Lower lobe of right lung (tissue), 2 donors: ENCODE measurements around the gene CEP72. TPM values are rescaled to one million over a fixed set of nuclear protein-coding genes. Genes with fewer than 3 reads are reported as not detected.

Experiments
- ATAC-seq, 2 donors: fragments of 200-7000 bp; cut with Tn5 transposase; one replicate each; pipeline ENCODE4 v1.9.1; 2020 to 2022; ENCODE audit warnings: mild to moderate bottlenecking in 2 of 2, moderate library complexity in 2 of 2
- DNase-seq: peaks from one replicate; pipeline ENCODE4 v3.0.0-alpha.2; 2020
- H3K27ac ChIP-seq: fragments of 200-600 bp; one replicate; pipeline ENCODE4 v1.8.0; 2022
- H3K27me3 ChIP-seq: fragments of 200-600 bp; one replicate; pipeline ENCODE4 v1.8.0; 2022; ENCODE audit warnings: low read depth
- H3K36me3 ChIP-seq: fragments of 200-600 bp; one replicate; pipeline ENCODE4 v1.8.0; 2022; ENCODE audit warnings: mild to moderate bottlenecking
- H3K4me1 ChIP-seq: fragments of 200-600 bp; one replicate; pipeline ENCODE4 v1.8.0; 2022
- H3K4me3 ChIP-seq: fragments of 200-600 bp; one replicate; pipeline ENCODE4 v1.8.0; 2022; ENCODE audit warnings: mild to moderate bottlenecking
- H3K9me3 ChIP-seq: fragments of 200-600 bp; one replicate; pipeline ENCODE4 v1.8.0; 2022
- intact Hi-C: fragments of 100-400 bp; cut with DNase I; formaldehyde crosslinking; loops from one replicate; pipeline ENCODE4 v1.11.0; 2022
- total RNA-seq: library from RNA; stranded (reverse); fragmentation: NEBNext Ultra II Directional; extraction: Animal tissue kit (Norgen Biotek cat#: 25700); gene quantifications from one replicate; pipeline ENCODE4 v1.2.1, GENCODE V29; 2021
- TF ChIP-seq, protein P1 (sequence below): fragments of 200-600 bp; IDR thresholded peaks from one replicate; pipeline ENCODE4 v1.8.0; 2022; ENCODE audit warnings: antibody characterized with exemption, mild to moderate bottlenecking
- donor health status: DM: no; HTN: yes; CAD: no; lungs with severe emphysema.

Gene CEP72
- total RNA-seq, 1 donor from 2014 or later, result 10.6 TPM

DNA sequence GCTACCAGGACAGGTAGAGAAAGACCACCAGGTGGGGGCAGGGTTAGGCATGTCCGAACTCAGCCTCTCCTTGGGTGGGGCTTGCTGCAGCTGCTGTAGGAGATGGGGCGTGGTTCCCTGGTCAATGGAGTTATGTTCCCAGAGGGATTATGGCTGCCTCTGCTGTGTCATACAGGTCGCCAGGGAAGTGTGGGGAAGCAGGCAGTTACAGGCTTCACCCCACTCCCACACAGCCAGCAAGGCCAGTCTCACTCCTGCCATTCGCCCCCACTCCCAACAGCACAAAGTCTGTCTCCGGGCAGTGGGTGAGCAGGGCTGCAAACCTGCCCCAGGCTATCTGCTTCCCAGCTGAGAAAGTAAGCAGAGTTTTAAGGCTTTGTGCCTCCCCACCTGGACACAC, 20.0 kb upstream of the CEP72 start:
- DNase-seq (no peak), ATAC-seq (no peak)
- no peaks in the 10 kb centered on the region for H3K36me3 ChIP-seq

DNA sequence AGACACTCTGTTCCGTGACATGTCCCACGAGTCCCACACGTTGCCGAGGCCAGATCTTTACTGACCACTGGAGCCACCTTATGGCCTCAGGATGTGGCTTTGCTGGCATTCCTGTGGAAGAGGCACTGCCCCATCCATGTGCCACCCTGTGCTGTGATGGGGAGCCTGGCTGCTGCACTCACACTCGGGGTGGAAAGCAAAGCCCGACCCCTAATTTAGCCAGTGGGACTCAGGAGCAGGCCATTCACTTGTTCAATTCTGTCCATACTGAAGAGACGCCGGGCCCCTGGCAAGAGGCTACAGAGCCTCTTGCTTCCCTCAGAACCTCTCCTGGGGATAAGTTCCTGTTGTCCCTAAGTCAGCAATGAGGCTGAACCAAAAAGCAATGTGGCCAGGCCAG, 18.6 kb upstream of the CEP72 start:
- DNase-seq, result no peak
- Histone ChIP-seq H3K27ac (no peak overlapping the region), H3K4me3 (no peak overlapping the region), H3K4me1 (no peaks in the 10 kb centered on the region), H3K36me3 (no peaks in the 10 kb centered on the region), H3K27me3 (peaks cover 41% of the 10 kb centered on the region), H3K9me3 (no peaks in the 10 kb centered on the region)
- TF ChIP-seq, protein P1, sequence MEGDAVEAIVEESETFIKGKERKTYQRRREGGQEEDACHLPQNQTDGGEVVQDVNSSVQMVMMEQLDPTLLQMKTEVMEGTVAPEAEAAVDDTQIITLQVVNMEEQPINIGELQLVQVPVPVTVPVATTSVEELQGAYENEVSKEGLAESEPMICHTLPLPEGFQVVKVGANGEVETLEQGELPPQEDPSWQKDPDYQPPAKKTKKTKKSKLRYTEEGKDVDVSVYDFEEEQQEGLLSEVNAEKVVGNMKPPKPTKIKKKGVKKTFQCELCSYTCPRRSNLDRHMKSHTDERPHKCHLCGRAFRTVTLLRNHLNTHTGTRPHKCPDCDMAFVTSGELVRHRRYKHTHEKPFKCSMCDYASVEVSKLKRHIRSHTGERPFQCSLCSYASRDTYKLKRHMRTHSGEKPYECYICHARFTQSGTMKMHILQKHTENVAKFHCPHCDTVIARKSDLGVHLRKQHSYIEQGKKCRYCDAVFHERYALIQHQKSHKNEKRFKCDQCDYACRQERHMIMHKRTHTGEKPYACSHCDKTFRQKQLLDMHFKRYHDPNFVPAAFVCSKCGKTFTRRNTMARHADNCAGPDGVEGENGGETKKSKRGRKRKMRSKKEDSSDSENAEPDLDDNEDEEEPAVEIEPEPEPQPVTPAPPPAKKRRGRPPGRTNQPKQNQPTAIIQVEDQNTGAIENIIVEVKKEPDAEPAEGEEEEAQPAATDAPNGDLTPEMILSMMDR, result no peak
- no peak for ATAC-seq
- intact Hi-C loops, result no loop called here

More for the DNA sequence above, 20.0 kb upstream of the CEP72 start:
- Histone ChIP-seq H3K9me3 (no peaks in the 10 kb centered on the region), H3K4me3 (no peak overlapping the region), H3K27me3 (peaks cover 37% of the 10 kb centered on the region), H3K4me1 (no peaks in the 10 kb centered on the region), H3K27ac (no peak overlapping the region)
- intact Hi-C loops, result no loop called here
- TF ChIP-seq, protein P1, result no peak

DNA sequence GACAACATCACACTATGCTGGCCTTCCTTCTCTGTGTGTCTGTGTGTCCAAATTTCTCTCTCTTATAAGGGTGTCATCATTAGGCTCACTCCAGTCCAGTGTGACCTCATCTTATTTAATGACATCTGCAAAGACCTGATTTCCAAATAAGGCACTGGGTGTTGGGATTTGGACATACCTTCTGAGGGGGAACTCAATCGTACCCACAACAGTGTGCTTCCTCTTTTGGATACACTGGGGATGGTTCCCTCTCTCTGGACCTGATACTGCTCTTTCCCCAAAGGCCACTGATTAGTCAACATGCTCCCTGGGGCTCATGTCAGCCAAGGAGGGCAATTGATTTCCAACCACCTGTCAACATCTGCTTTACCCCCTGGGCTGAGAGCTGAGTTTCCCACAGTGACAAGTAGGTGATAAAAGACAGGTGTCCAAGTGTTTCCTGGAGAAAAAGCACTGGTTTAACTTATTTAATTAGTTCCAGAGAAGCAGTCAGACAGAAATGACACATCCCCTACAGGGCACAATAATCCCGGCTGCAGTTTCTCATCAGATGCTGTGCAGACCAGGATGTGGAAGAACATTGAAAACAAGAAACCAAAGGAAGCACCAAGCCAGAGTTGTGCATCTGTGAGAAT, 17.8 kb upstream of the CEP72 start:
- intact Hi-C loops, result no loop called here
- Histone ChIP-seq H3K36me3 (no peaks in the 10 kb centered on the region), H3K4me3 (no peak overlapping the region), H3K27ac (no peak overlapping the region), H3K27me3 (peaks cover 40% of the 10 kb centered on the region), H3K9me3 (no peaks in the 10 kb centered on the region), H3K4me1 (no peaks in the 10 kb centered on the region)
- TF ChIP-seq, protein P1, result no peak
- DNase-seq (no peak), ATAC-seq (no peak)

DNA sequence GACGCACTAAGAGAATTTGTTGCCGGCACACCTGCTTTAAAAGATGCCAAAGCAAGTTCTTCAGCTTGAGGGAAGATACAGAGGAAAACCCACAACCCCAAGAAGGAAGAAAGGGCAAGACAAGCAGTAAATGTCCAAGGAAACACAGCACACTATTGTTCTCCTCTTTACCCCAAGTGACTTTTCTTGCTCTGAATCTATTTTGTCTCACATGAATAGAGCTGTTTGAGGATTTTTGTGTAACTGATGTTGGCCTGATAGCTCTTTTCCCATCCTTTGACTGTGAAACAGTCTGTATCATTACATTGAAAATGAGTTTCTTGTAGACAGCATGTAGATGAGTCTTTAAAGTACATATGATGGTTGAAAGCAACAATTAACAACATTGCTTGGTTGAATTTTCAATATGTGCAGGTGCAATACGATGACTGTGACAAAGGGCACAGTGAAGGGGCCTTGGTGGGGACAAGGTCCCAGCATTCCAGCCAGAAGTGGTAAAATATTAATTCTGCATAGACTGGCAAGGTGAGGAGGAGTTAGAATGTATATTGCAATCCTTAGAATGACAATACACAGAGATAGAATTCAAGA, 16.8 kb upstream of the CEP72 start:
- TF ChIP-seq, protein P1, result no peak
- peaks cover 40% of the 10 kb centered on the region for H3K27me3 ChIP-seq
- H3K4me3 ChIP-seq, result no peak overlapping the region
- ATAC-seq (no peak), DNase-seq (no peak)
- H3K9me3 ChIP-seq, result no peaks in the 10 kb centered on the region
- intact Hi-C loops, result no loop called here
- no peaks in the 10 kb centered on the region for H3K4me1 ChIP-seq
- H3K36me3 ChIP-seq, result no peaks in the 10 kb centered on the region
- no peak overlapping the region for H3K27ac ChIP-seq

DNA sequence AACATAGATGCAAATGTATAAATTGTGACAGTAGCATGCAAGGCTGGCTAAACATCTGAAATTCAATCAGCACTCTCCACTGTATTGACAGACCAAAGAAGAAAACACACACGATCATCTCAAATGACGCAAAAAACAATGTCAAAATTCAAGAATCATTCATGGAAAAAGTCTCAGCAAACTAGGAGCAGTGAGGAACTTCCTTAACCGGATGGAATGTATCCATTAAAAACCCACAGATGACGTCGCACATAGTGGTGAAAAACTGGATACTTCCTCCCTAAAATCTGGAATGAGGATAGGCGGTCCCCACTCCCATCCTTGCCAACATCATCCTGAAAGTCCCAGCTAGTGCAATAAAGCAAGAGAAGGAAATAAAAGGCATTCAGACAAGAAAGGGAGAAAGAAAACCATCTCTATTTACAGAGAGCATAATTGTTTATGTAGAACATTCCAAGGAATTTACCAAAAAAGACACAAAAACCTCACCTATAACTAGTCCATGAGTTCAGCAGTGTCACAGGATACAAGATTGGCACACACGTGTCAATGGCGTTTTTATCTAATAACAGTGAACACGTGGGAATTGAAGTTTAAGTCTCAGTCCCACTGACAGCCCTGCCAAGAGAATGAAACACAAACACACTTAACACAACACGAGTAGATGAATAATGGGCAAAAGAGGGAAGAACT, 14.1 kb upstream of the CEP72 start:
- no peak for ATAC-seq
- no peak for DNase-seq
- H3K36me3 ChIP-seq, result no peaks in the 10 kb centered on the region
- no peak overlapping the region for H3K4me3 ChIP-seq
- peaks cover 39% of the 10 kb centered on the region for H3K27me3 ChIP-seq
- H3K27ac ChIP-seq, result no peak overlapping the region
- TF ChIP-seq, protein P1, result no peak
- intact Hi-C loops, result no loop called here
- no peaks in the 10 kb centered on the region for H3K9me3 ChIP-seq
- no peaks in the 10 kb centered on the region for H3K4me1 ChIP-seq
